BE2C (cell line): ENCODE measurements around the gene OR2V1. TPM values are rescaled to one million over a fixed set of nuclear protein-coding genes. Genes with fewer than 3 reads are reported as not detected.
"Not testable (repeated sequence)": the region's sequence is repeated elsewhere in the genome, so short reads cannot be mapped to it uniquely, and the experiment has no call there.

Experiments used
- DNase-seq: peaks from one replicate; pipeline ENCODE4 v3.0.0-alpha.2; 2020
- H3K27me3 ChIP-seq: fragments of 250-450 bp; sonication (Bioruptor Pico); 2 replicates; pipeline ENCODE4 v1.5.1; 2020; ENCODE audit warnings: mild to moderate bottlenecking
- H3K36me3 ChIP-seq: fragments of 250-450 bp; sonication (Bioruptor Pico); 2 replicates; pipeline ENCODE4 v1.5.1; 2020; ENCODE audit warnings: mild to moderate bottlenecking
- H3K4me1 ChIP-seq: fragments of 250-450 bp; sonication (Bioruptor Pico); 2 replicates; pipeline ENCODE4 v1.5.1; 2020
- H3K4me3 ChIP-seq: 2 replicates; pipeline ENCODE4 v1.5.1; 2011; ENCODE audit warnings: low read depth, low read length
- H3K9me3 ChIP-seq: fragments of 250-450 bp; sonication (Bioruptor Pico); 2 replicates; pipeline ENCODE4 v1.5.1; 2020
- CTCF ChIP-seq: IDR thresholded peaks from 2 replicates; pipeline ENCODE4 v1.5.1; 2012; ENCODE audit warnings: mild to moderate bottlenecking, low read depth, low read length
- polyA plus RNA-seq: library from polyadenylated mRNA; unstranded; fragments of >200 nt; gene quantifications from one replicate; pipeline ENCODE4 v1.2.1, GENCODE V29; 2012; ENCODE audit warnings: low read depth, missing spikeins; ENCODE audit not compliant: insufficient read length, insufficient read depth

Gene OR2V1
- polyA plus RNA-seq = not detected

- no peak for TF ChIP-seq CTCF
- Histone ChIP-seq H3K27me3 (peaks cover 43% of the 10 kb centered on the region), H3K4me1 (no peaks in the 10 kb centered on the region), H3K9me3 (no peaks in the 10 kb centered on the region; the same call in 1 of the 2 replicates), H3K36me3 (no peaks in the 10 kb centered on the region), H3K4me3 (no peak within 1 kb of the TSS)
- no peak for DNase-seq
Measured at GRCh38 chr5:181130832-181131496, at the start of gene OR2V1. TSS of gene OR2V1 (minus strand) at chr5:181131169. CDS start at chr5:181125304, 5,865 bp downstream.

- H3K36me3 ChIP-seq, H3K9me3 ChIP-seq, H3K27me3 ChIP-seq, H3K4me3 ChIP-seq, DNase-seq, H3K4me1 ChIP-seq: not testable (repeated sequence)
Measured at GRCh38 chr5:181177559-181177958, 46.6 kb upstream of the OR2V1 start.

- DNase-seq = no peak
- Histone ChIP-seq H3K4me1 (no peaks in the 10 kb centered on the region), H3K27me3 (no peaks in the 10 kb centered on the region), H3K9me3 (no peaks in the 10 kb centered on the region), H3K36me3 (no peaks in the 10 kb centered on the region), H3K4me3 (no peak overlapping the region)
- no peak for TF ChIP-seq CTCF
Measured at GRCh38 chr5:181176254-181176952, 45.4 kb upstream of the OR2V1 start.

GRCh38 chr5:181173420-181174342 is 42.7 kb upstream of the OR2V1 start:
- peak; percentile 7; the same call in 1 of the 2 replicates for TF ChIP-seq CTCF
- H3K4me3 ChIP-seq = peak overlapping the region; percentile 78
- no peaks in the 10 kb centered on the region for H3K9me3 ChIP-seq
- peak; percentile 89 for DNase-seq
- no peaks in the 10 kb centered on the region for H3K36me3 ChIP-seq
- H3K4me1 ChIP-seq = no peaks in the 10 kb centered on the region
- H3K27me3 ChIP-seq = no peaks in the 10 kb centered on the region

- Histone ChIP-seq H3K4me1 (no peaks in the 10 kb centered on the region), H3K36me3 (no peaks in the 10 kb centered on the region), H3K9me3 (no peaks in the 10 kb centered on the region), H3K27me3 (no peaks in the 10 kb centered on the region), H3K4me3 (peak overlapping the region; percentile 78)
- TF ChIP-seq CTCF = peak; percentile 30
- no peak for DNase-seq
Measured at GRCh38 chr5:181173027-181173419, 42.1 kb upstream of the OR2V1 start.

GRCh38 chr5:181171782-181172181 is 40.8 kb upstream of the OR2V1 start:
- H3K36me3 ChIP-seq = no peaks in the 10 kb centered on the region
- TF ChIP-seq CTCF = no peak
- no peaks in the 10 kb centered on the region for H3K9me3 ChIP-seq
- H3K4me3 ChIP-seq = no peak overlapping the region
- no peaks in the 10 kb centered on the region for H3K4me1 ChIP-seq
- no peak for DNase-seq
- no peaks in the 10 kb centered on the region for H3K27me3 ChIP-seq
